ENCODE measurements around the gene INCA1.

The INCA1 gene

GRCh38 chr17:4973256-4974114, 23.8 kb downstream of the INCA1 start:
- TF ChIP-seq CTCF (IDR thresholded peaks at IDR 0.05), result no peak

- TF ChIP-seq CTCF (IDR thresholded peaks at IDR 0.05), result no peak
Measured at GRCh38 chr17:4972752-4973151, 24.6 kb downstream of the INCA1 start.

- TF ChIP-seq CTCF (IDR thresholded peaks at IDR 0.05), result no peak
Measured at GRCh38 chr17:4972322-4972721, 25.0 kb downstream of the INCA1 start.

GRCh38 chr17:4971826-4972225, 25.5 kb downstream of the INCA1 start:
- no peak for TF ChIP-seq CTCF (IDR thresholded peaks at IDR 0.05)

GRCh38 chr17:4970273-4970672, 27.0 kb downstream of the INCA1 start:
- no peak for TF ChIP-seq CTCF (IDR thresholded peaks at IDR 0.05)

- TF ChIP-seq CTCF (IDR thresholded peaks at IDR 0.05), result no peak
Measured at GRCh38 chr17:4969551-4970173, 27.7 kb downstream of the INCA1 start.

GRCh38 chr17:4969047-4969550, 28.2 kb downstream of the INCA1 start:
- TF ChIP-seq CTCF (IDR thresholded peaks at IDR 0.05), result no peak
